Activated T-cell treated with anti-CD3 and anti-CD28 coated beads, Interleukin-2, amount 50 U/mL, for 24 hours (primary cell): ENCODE measurements around the gene NINJ1.
"Not testable (repeated sequence)": the region's sequence is repeated elsewhere in the genome, so short reads cannot be mapped to it uniquely, and the experiment has no call there.

ENCODE experiments used
- DNase-seq: peaks from one replicate; pipeline ENCODE4 v3.0.0-alpha.2; 2020
- H3K27ac Mint-ChIP-seq: 2 replicates; pipeline ENCODE4 v1.8.0; 2020; ENCODE audit warnings: mild to moderate bottlenecking, mixed read lengths
- H3K27me3 Mint-ChIP-seq: 2 replicates; pipeline ENCODE4 v1.8.0; 2020; ENCODE audit warnings: mixed read lengths
- H3K36me3 Mint-ChIP-seq: 2 replicates; pipeline ENCODE4 v1.8.0; 2020; ENCODE audit warnings: low read depth, mixed read lengths
- H3K4me1 Mint-ChIP-seq: 2 replicates; pipeline ENCODE4 v1.8.0; 2020; ENCODE audit warnings: low read depth, mixed read lengths
- H3K4me3 Mint-ChIP-seq: 2 replicates; pipeline ENCODE4 v1.8.0; 2020; ENCODE audit warnings: mild to moderate bottlenecking, moderate library complexity, mixed read lengths
- H3K9me3 Mint-ChIP-seq: 2 replicates; pipeline ENCODE4 v1.8.0; 2020; ENCODE audit warnings: mixed read lengths

The NINJ1 gene

GRCh38 chr9:93147632-93148031 lies 13.6 kb upstream of the NINJ1 start:
- no peak overlapping the region for H3K4me3 Mint-ChIP-seq
- peak overlapping the region; percentile 57 for H3K27ac Mint-ChIP-seq
- peaks cover 22% of the 10 kb centered on the region for H3K9me3 Mint-ChIP-seq
- H3K27me3 Mint-ChIP-seq, result no peaks in the 10 kb centered on the region
- peaks cover 60% of the 10 kb centered on the region for H3K4me1 Mint-ChIP-seq
- DNase-seq, result no peak
- peaks cover 31% of the 10 kb centered on the region for H3K36me3 Mint-ChIP-seq

- Mint-ChIP-seq H3K27ac (peak overlapping the region; percentile 89), H3K4me3 (peak overlapping the region; percentile 43), H3K36me3 (peaks cover 31% of the 10 kb centered on the region), H3K4me1 (peaks cover 68% of the 10 kb centered on the region), H3K9me3 (peaks cover 22% of the 10 kb centered on the region)
- H3K27me3 Mint-ChIP-seq, result not testable (repeated sequence)
- peak; percentile 54 for DNase-seq
These were observed 12.6 kb upstream of the NINJ1 start for GRCh38 chr9:93146696-93147095.

- Mint-ChIP-seq H3K27me3 (no peaks in the 10 kb centered on the region), H3K27ac (peak overlapping the region; percentile 83), H3K36me3 (peaks cover 26% of the 10 kb centered on the region), H3K9me3 (peaks cover 19% of the 10 kb centered on the region), H3K4me1 (peaks cover 65% of the 10 kb centered on the region), H3K4me3 (no peak overlapping the region)
- DNase-seq, result peak; percentile 68
These were observed 9.9 kb upstream of the NINJ1 start for GRCh38 chr9:93143830-93144530.

GRCh38 chr9:93141771-93142483 lies 7.9 kb upstream of the NINJ1 start:
- H3K4me1 Mint-ChIP-seq, result peaks cover 65% of the 10 kb centered on the region
- no peak overlapping the region for H3K4me3 Mint-ChIP-seq
- peaks cover 10% of the 10 kb centered on the region for H3K9me3 Mint-ChIP-seq
- H3K36me3 Mint-ChIP-seq, result peaks cover 11% of the 10 kb centered on the region
- H3K27ac Mint-ChIP-seq, result no peak overlapping the region
- H3K27me3 Mint-ChIP-seq, result no peaks in the 10 kb centered on the region
- no peak for DNase-seq

GRCh38 chr9:93139365-93140182 lies 5.5 kb upstream of the NINJ1 start:
- no peak for DNase-seq
- Mint-ChIP-seq H3K36me3 (no peaks in the 10 kb centered on the region), H3K4me1 (peaks cover 65% of the 10 kb centered on the region), H3K27ac (peak overlapping the region; percentile 50), H3K27me3 (no peaks in the 10 kb centered on the region), H3K9me3 (no peaks in the 10 kb centered on the region), H3K4me3 (no peak overlapping the region)

GRCh38 chr9:93138171-93138764 lies 4.2 kb upstream of the NINJ1 start:
- Mint-ChIP-seq H3K27ac (peak overlapping the region; percentile 0), H3K27me3 (no peaks in the 10 kb centered on the region), H3K36me3 (peaks cover 3% of the 10 kb centered on the region), H3K4me3 (no peak overlapping the region), H3K4me1 (peaks cover 56% of the 10 kb centered on the region), H3K9me3 (no peaks in the 10 kb centered on the region)
- DNase-seq, result no peak

- H3K9me3 Mint-ChIP-seq, result no peaks in the 10 kb centered on the region
- H3K36me3 Mint-ChIP-seq, result peaks cover 11% of the 10 kb centered on the region
- H3K27ac Mint-ChIP-seq, result no peak overlapping the region
- H3K27me3 Mint-ChIP-seq, result no peaks in the 10 kb centered on the region
- no peak for DNase-seq
- peaks cover 60% of the 10 kb centered on the region for H3K4me1 Mint-ChIP-seq
- no peak overlapping the region for H3K4me3 Mint-ChIP-seq
These were observed 3.3 kb upstream of the NINJ1 start for GRCh38 chr9:93137362-93137761.

- Mint-ChIP-seq H3K4me1 (peaks cover 66% of the 10 kb centered on the region), H3K27ac (no peak overlapping the region), H3K4me3 (no peak overlapping the region), H3K27me3 (no peaks in the 10 kb centered on the region), H3K36me3 (peaks cover 19% of the 10 kb centered on the region), H3K9me3 (no peaks in the 10 kb centered on the region)
- DNase-seq, result no peak
These were observed 2.0 kb upstream of the NINJ1 start for GRCh38 chr9:93136011-93136440.

- Mint-ChIP-seq H3K36me3 (peaks cover 26% of the 10 kb centered on the region), H3K9me3 (no peaks in the 10 kb centered on the region), H3K4me3 (peak overlapping the region; percentile 93), H3K4me1 (peaks cover 71% of the 10 kb centered on the region), H3K27me3 (no peaks in the 10 kb centered on the region), H3K27ac (peak overlapping the region; percentile 90)
- no peak for DNase-seq
These were observed 841 bp upstream of the NINJ1 start for GRCh38 chr9:93134740-93135444.

- Mint-ChIP-seq H3K27me3 (no peaks in the 10 kb centered on the region), H3K4me3 (peak overlapping the region; percentile 93), H3K9me3 (no peaks in the 10 kb centered on the region), H3K4me1 (peaks cover 73% of the 10 kb centered on the region), H3K36me3 (peaks cover 31% of the 10 kb centered on the region), H3K27ac (peak overlapping the region; percentile 92)
- peak; percentile 71 for DNase-seq
These were observed 403 bp downstream of the NINJ1 start for GRCh38 chr9:93133681-93134014.

GRCh38 chr9:93132946-93133680 lies 938 bp downstream of the NINJ1 start:
- H3K36me3 Mint-ChIP-seq, result peaks cover 35% of the 10 kb centered on the region
- peaks cover 73% of the 10 kb centered on the region for H3K4me1 Mint-ChIP-seq
- no peak for DNase-seq

GRCh38 chr9:93132287-93132927 lies 1.6 kb downstream of the NINJ1 start:
- Mint-ChIP-seq H3K4me3 (peak overlapping the region; percentile 93), H3K27ac (peak overlapping the region; percentile 92), H3K4me1 (peaks cover 74% of the 10 kb centered on the region), H3K36me3 (peaks cover 35% of the 10 kb centered on the region), H3K9me3 (no peaks in the 10 kb centered on the region), H3K27me3 (no peaks in the 10 kb centered on the region)
- no peak for DNase-seq

More at GRCh38 chr9:93132946-93133680, 938 bp downstream of the NINJ1 start:
- Mint-ChIP-seq H3K4me3 (peak overlapping the region; percentile 93), H3K27ac (peak overlapping the region; percentile 92), H3K27me3 (no peaks in the 10 kb centered on the region), H3K9me3 (no peaks in the 10 kb centered on the region)
